B cell (primary cell): ENCODE measurements around the gene SLK. TPM values are rescaled to one million over a fixed set of nuclear protein-coding genes. Genes with fewer than 3 reads are reported as not detected.

Experiments
- ATAC-seq: fragments of 200-7000 bp; cut with Tn5 transposase; one replicate; pipeline ENCODE4 v1.10.0; 2021; ENCODE audit warnings: low read depth, mild to moderate bottlenecking, moderate number of reproducible peaks, moderate library complexity
- CTCF ChIA-PET: fragments of 350-600 bp; sonication (Branson Sonifier 250); formaldehyde crosslinking; loops from one replicate; lab custom pipeline; 2021; ENCODE audit warnings: antibody characterized with exemption, inconsistent platforms; lab: Charles Lee
- POLR2A ChIA-PET: fragments of 350-600 bp; sonication (Branson Sonifier 250); formaldehyde crosslinking; loops from one replicate; lab custom pipeline; 2021; ENCODE audit warnings: antibody characterized with exemption; lab: Charles Lee
- DNase-seq: peaks from one replicate; pipeline ENCODE4 v3.0.0; 2013
- H2AFZ ChIP-seq: 2 replicates; pipeline ENCODE4 v1.6.1; 2012; ENCODE audit warnings: mild to moderate bottlenecking, low read depth, low read length; ENCODE audit not compliant: insufficient read depth, poor library complexity, severe bottlenecking
- H3K27ac ChIP-seq, 2 donors: 1 replicate in 1 of 2; 2 replicates in 1 of 2; pipeline ENCODE4 v1.5.1; 2012 to 2013; ENCODE audit warnings: low read length in 2 of 2, mild to moderate bottlenecking in 2 of 2, moderate library complexity in 1 of 2
- H3K27me3 ChIP-seq, 4 experiments: fragments of 200-600 bp in 1 of 4; sonication (generic) in 1 of 4; replicated peaks in 1 of 4; 1 replicate in 2 of 4; 2 replicates in 2 of 4; pipeline versions ENCODE4 v1.6.1 to v1.7.0; 2013 to 2016; ENCODE audit warnings: low read length in 3 of 4, mild to moderate bottlenecking in 2 of 4, mixed read lengths in 1 of 4, moderate library complexity in 1 of 4; ENCODE audit not compliant: insufficient read depth in 4 of 4, control insufficient read depth in 3 of 4; ENCODE audit errors: control extremely low read depth in 1 of 4
- H3K36me3 ChIP-seq, 2 experiments: replicated peaks in 1 of 2; 1 replicate in 1 of 2; 2 replicates in 1 of 2; pipeline versions ENCODE4 v1.6.1 to v1.7.1; 2013; ENCODE audit warnings: low read length in 1 of 2; ENCODE audit not compliant: insufficient read depth in 2 of 2, control insufficient read depth in 1 of 2; ENCODE audit errors: control extremely low read depth in 1 of 2, extremely low read depth in 1 of 2
- H3K4me1 ChIP-seq, 2 donors: fragments of 200-600 bp in 1 of 2; sonication (generic) in 1 of 2; 1 replicate in 1 of 2; 2 replicates in 1 of 2; pipeline versions ENCODE4 v1.5.1 to v1.6.1; 2013 to 2017; ENCODE audit warnings: low read length in 2 of 2; ENCODE audit not compliant: control insufficient read depth in 2 of 2, insufficient read depth in 2 of 2
- H3K4me2 ChIP-seq: replicated peaks from 2 replicates; pipeline ENCODE3; 2012; ENCODE audit warnings: mild to moderate bottlenecking, low read depth, low read length; ENCODE audit not compliant: poor library complexity, severe bottlenecking
- H3K4me3 ChIP-seq, 5 experiments: fragments of 200-600 bp in 1 of 5; sonication (generic) in 1 of 5; 1 replicate in 3 of 5; 2 replicates in 2 of 5; pipeline versions ENCODE4 v1.5.1 to v1.7.0; 2011 to 2016; ENCODE audit warnings: low read length in 4 of 5, mild to moderate bottlenecking in 4 of 5, low read depth in 2 of 5, control low read depth in 1 of 5, moderate library complexity in 1 of 5; ENCODE audit not compliant: insufficient read depth in 1 of 5; ENCODE audit errors: control extremely low read depth in 1 of 5, extremely low read depth in 1 of 5
- H3K79me2 ChIP-seq: fragments of 200-600 bp; sonication (generic); one replicate; pipeline ENCODE4 v1.6.0; 2016; ENCODE audit warnings: low read length; ENCODE audit not compliant: control insufficient read depth, insufficient read depth
- H3K9ac ChIP-seq: fragments of 200-600 bp; sonication (generic); 2 replicates; pipeline ENCODE4 v1.6.1; 2017; ENCODE audit warnings: mild to moderate bottlenecking, low read length, moderate library complexity
- H3K9me3 ChIP-seq, 3 donors: one replicate each; pipeline versions ENCODE4 v1.6.1 to v1.7.1; 2013; ENCODE audit warnings: low read length in 2 of 3; ENCODE audit not compliant: control insufficient read depth in 2 of 3, insufficient read depth in 1 of 3; ENCODE audit errors: control extremely low read depth in 1 of 3
- H4K20me1 ChIP-seq: 2 replicates; pipeline ENCODE4 v1.6.0; 2012; ENCODE audit warnings: mild to moderate bottlenecking, low read length; ENCODE audit not compliant: insufficient read depth, control insufficient read depth, poor library complexity, severe bottlenecking
- H3K27ac Mint-ChIP-seq: one replicate; pipeline ENCODE4 v1.8.0; 2021; ENCODE audit warnings: mixed read lengths
- H3K27me3 Mint-ChIP-seq: one replicate; pipeline ENCODE4 v1.8.0; 2021; ENCODE audit warnings: mixed read lengths
- H3K4me1 Mint-ChIP-seq: one replicate; pipeline ENCODE4 v1.8.0; 2021; ENCODE audit warnings: mixed read lengths
- H3K4me3 Mint-ChIP-seq: one replicate; pipeline ENCODE4 v1.8.0; 2021; ENCODE audit warnings: mixed read lengths
- H3K9me3 Mint-ChIP-seq: one replicate; pipeline ENCODE4 v1.8.0; 2022; ENCODE audit warnings: mixed read lengths; ENCODE audit not compliant: insufficient read depth
- CTCF ChIP-seq: fragments of 200-600 bp; IDR thresholded peaks from one replicate; pipeline ENCODE4 v1.8.0; 2022; ENCODE audit warnings: antibody characterized with exemption, mild to moderate bottlenecking
- EZH2 ChIP-seq: IDR thresholded peaks from 2 replicates; pipeline ENCODE4 v1.6.1; 2012; ENCODE audit warnings: borderline replicate concordance, low read depth, mild to moderate bottlenecking, moderate library complexity, low read length; ENCODE audit not compliant: insufficient read depth, poor library complexity, severe bottlenecking
- WGBS: methylation state at CpG from one replicate; pipeline ENCODE4 v1.1.5; 2013; ENCODE audit warnings: missing lambda C conversion rate; ENCODE audit not compliant: insufficient coverage; 5-methylcytosine and 5-hydroxymethylcytosine counted together
- intact Hi-C: fragments of 100-400 bp; cut with micrococcal nuclease; formaldehyde crosslinking; loops from one replicate; pipeline ENCODE4 v1.10.0; 2022
- polyA plus RNA-seq: library from polyadenylated mRNA; depleted of rRNA; stranded (reverse); fragments of >200 nt; gene quantifications from 2 replicates; pipeline ENCODE4 v1.2.3, GENCODE V29; 2012
- total RNA-seq, 2 donors: library from RNA; stranded (reverse); fragments of 120-200 nt in 1 of 2; gene quantifications; 1 replicate in 1 of 2; 2 replicates in 1 of 2; pipeline versions ENCODE4 v1.2.3 to v1.2.4, GENCODE V29; 2013 to 2022

The SLK gene
- total and polyA plus RNA-seq, 2 donors (not counting 1 experiment from before 2014, with no cell fraction given): 2.9 to 24.5 TPM

- 100% methylated on average over 4 of the region's 4 CpGs for WGBS
- Histone ChIP-seq H3K27ac (no peak overlapping the region), H4K20me1 (no peaks in the 10 kb centered on the region), H2AFZ (no peak overlapping the region), H3K9me3 (no peaks in the 10 kb centered on the region), H3K4me3 (no peak overlapping the region), H3K27me3 (no peaks in the 10 kb centered on the region), H3K36me3 (peaks cover 15 to 18% of the 10 kb centered on the region in 2 experiments), H3K9ac (no peak overlapping the region), H3K4me1 (no peaks in the 10 kb centered on the region), H3K4me2 (no peak overlapping the region), H3K79me2 (no peaks in the 10 kb centered on the region)
- no peak overlapping the region for H3K27ac Mint-ChIP-seq
- ChIA-PET POLR2A (no interaction called here), CTCF (interaction anchor here (0.5 kb wide), 1 partner anchor 124 kb away, joined by 3 read pairs; no protein-coding TSS in a partner anchor)
- ATAC-seq: no peak
- TF ChIP-seq EZH2: no peak
- TF ChIP-seq CTCF: no peak
- no peaks in the 10 kb centered on the region for H3K27me3 Mint-ChIP-seq
- H3K4me1 Mint-ChIP-seq: no peaks in the 10 kb centered on the region
- no peaks in the 10 kb centered on the region for H3K9me3 Mint-ChIP-seq
- H3K4me3 Mint-ChIP-seq: no peak overlapping the region
- intact Hi-C loops: no loop called here
- DNase-seq: no peak
Measured at GRCh38 chr10:104013489-104013888, 46.5 kb downstream of the SLK start.

- Histone ChIP-seq H3K27ac (no peak overlapping the region), H3K27me3 (no peaks in the 10 kb centered on the region), H3K79me2 (no peaks in the 10 kb centered on the region), H3K4me3 (no peak overlapping the region), H4K20me1 (no peaks in the 10 kb centered on the region), H3K4me1 (no peaks in the 10 kb centered on the region), H2AFZ (no peak overlapping the region), H3K9me3 (no peaks in the 10 kb centered on the region), H3K36me3 (peaks cover 13 to 25% of the 10 kb centered on the region in 2 experiments), H3K4me2 (no peak overlapping the region), H3K9ac (no peak overlapping the region)
- CTCF ChIA-PET: interaction anchor here (1.4 kb wide), 1 partner anchor 126 kb away, joined by 4 read pairs; no protein-coding TSS in a partner anchor
- intact Hi-C loops: no loop called here
- no peak overlapping the region for H3K4me3 Mint-ChIP-seq
- no CpG with 5 or more reads among the region's 2 CpGs for WGBS
- no peak for ATAC-seq
- H3K27me3 Mint-ChIP-seq: no peaks in the 10 kb centered on the region
- POLR2A ChIA-PET: no interaction called here
- TF ChIP-seq CTCF: no peak
- H3K9me3 Mint-ChIP-seq: no peaks in the 10 kb centered on the region
- no peak overlapping the region for H3K27ac Mint-ChIP-seq
- no peak for DNase-seq
- no peaks in the 10 kb centered on the region for H3K4me1 Mint-ChIP-seq
Measured at GRCh38 chr10:104014176-104014575, 47.2 kb downstream of the SLK start.
